ENCODE data around the gene EID3.
"Not testable (repeated sequence)": the region's sequence is repeated elsewhere in the genome, so short reads cannot be mapped to it uniquely, and the experiment has no call there.

The EID3 gene

GRCh38 chr12:104310751-104311633 lies 7.5 kb downstream of the EID3 start:
- DNase-seq (ENCODE audit: low read depth in 2 of 2, low spot score in 1 of 2) = no peak

- no peak for DNase-seq (ENCODE audit: low read depth in 2 of 2, low spot score in 1 of 2)
Observed at GRCh38 chr12:104312202-104312601, 8.7 kb downstream of the EID3 start.

- DNase-seq (ENCODE audit: low read depth in 2 of 2, low spot score in 1 of 2) = no peak
Observed at GRCh38 chr12:104312654-104313053, 9.1 kb downstream of the EID3 start.

- no peak for DNase-seq (ENCODE audit: low read depth in 2 of 2, low spot score in 1 of 2)
Observed at GRCh38 chr12:104313568-104314241, 10.2 kb downstream of the EID3 start.

GRCh38 chr12:104314242-104314614 lies 10.7 kb downstream of the EID3 start:
- no peak for DNase-seq (ENCODE audit: low read depth in 2 of 2, low spot score in 1 of 2)

GRCh38 chr12:104315326-104316224 lies 12.0 kb downstream of the EID3 start:
- DNase-seq (ENCODE audit: low read depth in 2 of 2, low spot score in 1 of 2) = no peak

- no peak for DNase-seq (ENCODE audit: low read depth in 2 of 2, low spot score in 1 of 2)
Observed at GRCh38 chr12:104316936-104317335, 13.4 kb downstream of the EID3 start.

- no peak for DNase-seq (ENCODE audit: low read depth in 2 of 2, low spot score in 1 of 2)
Observed at GRCh38 chr12:104317538-104318210, 14.1 kb downstream of the EID3 start.

GRCh38 chr12:104319028-104319427 lies 15.5 kb downstream of the EID3 start:
- DNase-seq (ENCODE audit: low read depth in 2 of 2, low spot score in 1 of 2) = no peak

- no peak for DNase-seq (ENCODE audit: low read depth in 2 of 2, low spot score in 1 of 2)
Observed at GRCh38 chr12:104319918-104320626, 16.5 kb downstream of the EID3 start.

- no peak for DNase-seq (ENCODE audit: low read depth in 2 of 2, low spot score in 1 of 2)
Observed at GRCh38 chr12:104320627-104321024, 17.1 kb downstream of the EID3 start.

- no peak for DNase-seq (ENCODE audit: low read depth in 2 of 2, low spot score in 1 of 2)
Observed at GRCh38 chr12:104321949-104322348, 18.4 kb downstream of the EID3 start.

- DNase-seq (ENCODE audit: low read depth in 2 of 2, low spot score in 1 of 2) = not testable (repeated sequence)
Observed at GRCh38 chr12:104322533-104322932, 19.0 kb downstream of the EID3 start.

GRCh38 chr12:104323899-104324298 lies 20.4 kb downstream of the EID3 start:
- DNase-seq (ENCODE audit: low read depth in 2 of 2, low spot score in 1 of 2) = no peak

- DNase-seq (ENCODE audit: low read depth in 2 of 2, low spot score in 1 of 2) = not testable (repeated sequence)
Observed at GRCh38 chr12:104328278-104328677, 24.7 kb downstream of the EID3 start.

- DNase-seq (ENCODE audit: low read depth in 2 of 2, low spot score in 1 of 2) = no peak
Observed at GRCh38 chr12:104328790-104329189, 25.3 kb downstream of the EID3 start.

- no peak for DNase-seq (ENCODE audit: low read depth in 2 of 2, low spot score in 1 of 2)
Observed at GRCh38 chr12:104329707-104330532, 26.4 kb downstream of the EID3 start.

- DNase-seq (ENCODE audit: low read depth in 2 of 2, low spot score in 1 of 2) = no peak
Observed at GRCh38 chr12:104331376-104331775, 27.8 kb downstream of the EID3 start.

GRCh38 chr12:104332273-104332672 lies 28.7 kb downstream of the EID3 start:
- DNase-seq (ENCODE audit: low read depth in 2 of 2, low spot score in 1 of 2) = not testable (repeated sequence)
